ENCODE data around the gene CD320.

DNA sequence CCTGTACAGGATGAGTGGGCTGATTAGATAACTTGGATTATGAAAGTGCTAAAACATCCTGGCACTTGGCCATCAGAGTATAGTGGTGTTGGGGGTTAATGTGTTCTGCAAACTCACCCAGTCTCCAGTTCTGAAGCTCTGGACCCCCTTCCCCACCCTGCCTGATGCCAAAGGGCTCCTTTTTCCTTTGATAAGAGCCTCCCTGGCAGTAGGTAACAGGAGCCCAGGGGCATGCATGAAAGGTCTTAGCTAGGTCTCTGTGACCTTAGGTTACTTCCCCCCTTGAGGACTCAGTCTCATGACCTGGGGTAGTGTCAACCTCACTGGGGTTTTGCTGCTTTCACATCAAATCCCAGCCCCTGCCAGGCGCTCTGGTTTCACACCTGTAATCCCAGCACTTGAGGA, 15.6 kb upstream of the CD320 start:
- TF ChIP-seq, protein P1, sequence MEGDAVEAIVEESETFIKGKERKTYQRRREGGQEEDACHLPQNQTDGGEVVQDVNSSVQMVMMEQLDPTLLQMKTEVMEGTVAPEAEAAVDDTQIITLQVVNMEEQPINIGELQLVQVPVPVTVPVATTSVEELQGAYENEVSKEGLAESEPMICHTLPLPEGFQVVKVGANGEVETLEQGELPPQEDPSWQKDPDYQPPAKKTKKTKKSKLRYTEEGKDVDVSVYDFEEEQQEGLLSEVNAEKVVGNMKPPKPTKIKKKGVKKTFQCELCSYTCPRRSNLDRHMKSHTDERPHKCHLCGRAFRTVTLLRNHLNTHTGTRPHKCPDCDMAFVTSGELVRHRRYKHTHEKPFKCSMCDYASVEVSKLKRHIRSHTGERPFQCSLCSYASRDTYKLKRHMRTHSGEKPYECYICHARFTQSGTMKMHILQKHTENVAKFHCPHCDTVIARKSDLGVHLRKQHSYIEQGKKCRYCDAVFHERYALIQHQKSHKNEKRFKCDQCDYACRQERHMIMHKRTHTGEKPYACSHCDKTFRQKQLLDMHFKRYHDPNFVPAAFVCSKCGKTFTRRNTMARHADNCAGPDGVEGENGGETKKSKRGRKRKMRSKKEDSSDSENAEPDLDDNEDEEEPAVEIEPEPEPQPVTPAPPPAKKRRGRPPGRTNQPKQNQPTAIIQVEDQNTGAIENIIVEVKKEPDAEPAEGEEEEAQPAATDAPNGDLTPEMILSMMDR (IDR thresholded peaks at IDR 0.05; ENCODE audit: poor library complexity), result no peak
- no peak for TF ChIP-seq EZH2 (IDR thresholded peaks at IDR 0.05; ENCODE audit: borderline replicate concordance)
